Measurements from ENCODE around the gene SPDEF.

The SPDEF gene

DNA sequence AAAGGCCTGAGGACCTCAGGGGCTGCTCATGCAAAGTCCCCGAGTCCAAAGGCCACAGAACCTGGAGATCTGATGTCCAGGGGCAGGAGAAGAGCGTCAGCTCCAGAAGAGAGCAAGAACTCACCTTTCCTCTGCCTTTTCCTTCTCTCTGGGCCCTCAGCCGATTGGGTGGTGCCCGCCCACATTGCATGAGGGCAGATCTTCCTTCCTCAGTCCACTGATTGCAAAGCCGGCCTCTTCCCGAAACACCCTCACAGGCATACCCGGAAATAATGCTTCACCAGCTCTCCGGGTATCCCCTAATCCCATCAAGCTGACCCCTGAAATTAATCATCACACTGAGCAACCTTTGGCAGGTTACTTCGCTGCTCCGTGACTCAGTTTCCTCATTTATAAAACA lies 33.4 kb downstream of the SPDEF start (continued):
- TF ChIP-seq, protein P1, sequence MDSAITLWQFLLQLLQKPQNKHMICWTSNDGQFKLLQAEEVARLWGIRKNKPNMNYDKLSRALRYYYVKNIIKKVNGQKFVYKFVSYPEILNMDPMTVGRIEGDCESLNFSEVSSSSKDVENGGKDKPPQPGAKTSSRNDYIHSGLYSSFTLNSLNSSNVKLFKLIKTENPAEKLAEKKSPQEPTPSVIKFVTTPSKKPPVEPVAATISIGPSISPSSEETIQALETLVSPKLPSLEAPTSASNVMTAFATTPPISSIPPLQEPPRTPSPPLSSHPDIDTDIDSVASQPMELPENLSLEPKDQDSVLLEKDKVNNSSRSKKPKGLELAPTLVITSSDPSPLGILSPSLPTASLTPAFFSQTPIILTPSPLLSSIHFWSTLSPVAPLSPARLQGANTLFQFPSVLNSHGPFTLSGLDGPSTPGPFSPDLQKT (IDR thresholded peaks at IDR 0.05; ENCODE audit: borderline replicate concordance, low read depth, low read length), result no peak

DNA sequence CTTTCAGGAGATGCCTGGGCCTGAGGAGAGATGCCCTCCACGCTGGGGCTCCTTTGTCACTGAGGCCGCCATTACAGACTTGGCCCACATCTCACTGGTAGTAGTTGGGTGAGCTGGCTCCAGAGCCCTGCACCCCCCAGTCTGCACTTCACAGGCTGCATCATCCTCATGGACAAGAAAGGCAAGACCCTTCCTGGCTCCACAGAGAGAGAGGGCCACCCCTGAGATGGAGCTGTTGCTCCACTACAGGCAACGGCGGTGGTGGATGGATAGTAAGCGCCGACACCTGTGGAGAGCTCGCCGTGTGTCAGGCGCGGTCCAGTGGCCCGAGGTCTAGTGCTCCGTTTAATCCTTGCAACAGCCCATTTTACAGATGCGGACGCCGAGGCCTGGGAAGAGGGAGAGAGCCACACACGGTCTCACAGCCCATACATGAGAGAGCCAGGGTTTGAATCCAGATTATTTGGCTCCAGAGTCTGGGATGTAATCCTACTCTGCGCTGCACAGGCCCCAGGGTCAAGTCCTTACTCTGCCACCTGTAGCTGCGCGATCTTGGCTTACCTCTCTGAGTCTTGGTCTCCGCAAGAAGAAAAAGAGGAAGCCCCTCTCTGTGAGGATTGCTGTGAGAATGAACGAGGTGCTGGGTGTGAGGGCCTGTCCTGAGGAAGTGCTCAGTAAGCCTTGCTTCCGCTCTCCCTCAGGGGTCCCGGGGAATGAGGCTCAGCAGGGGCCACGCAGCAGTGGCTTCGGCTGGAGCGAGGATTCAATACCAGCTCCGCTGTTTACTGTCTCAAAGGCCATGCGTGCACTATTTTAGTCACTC lies 34.5 kb downstream of the SPDEF start:
- H3K9me3 ChIP-seq (ENCODE audit: control insufficient read depth, insufficient read depth, low read depth, low read length), result no peaks in the 10 kb centered on the region
- no peaks in the 10 kb centered on the region for H3K36me3 ChIP-seq (ENCODE audit: control insufficient read depth in 2 of 2, insufficient read depth in 1 of 2, low read length in 2 of 2)
- H3K4me3 ChIP-seq (ENCODE audit: low read depth, low read length), result no peak overlapping the region
- ChIA-PET POLR2A (no interaction called here), CTCF (interaction anchor here (3.2 kb wide), 1 partner anchor 87 kb away, joined by 14 read pairs; no protein-coding TSS in a partner anchor)
- no peaks in the 10 kb centered on the region for H3K4me1 ChIP-seq (ENCODE audit: control insufficient read depth, insufficient read depth, low read length)
- peak; percentile 27; the same call in 1 of the 2 replicates for TF ChIP-seq SCRT2 (tag by site-specific recombination; IDR thresholded peaks at IDR 0.05)
- TF ChIP-seq, protein P2, sequence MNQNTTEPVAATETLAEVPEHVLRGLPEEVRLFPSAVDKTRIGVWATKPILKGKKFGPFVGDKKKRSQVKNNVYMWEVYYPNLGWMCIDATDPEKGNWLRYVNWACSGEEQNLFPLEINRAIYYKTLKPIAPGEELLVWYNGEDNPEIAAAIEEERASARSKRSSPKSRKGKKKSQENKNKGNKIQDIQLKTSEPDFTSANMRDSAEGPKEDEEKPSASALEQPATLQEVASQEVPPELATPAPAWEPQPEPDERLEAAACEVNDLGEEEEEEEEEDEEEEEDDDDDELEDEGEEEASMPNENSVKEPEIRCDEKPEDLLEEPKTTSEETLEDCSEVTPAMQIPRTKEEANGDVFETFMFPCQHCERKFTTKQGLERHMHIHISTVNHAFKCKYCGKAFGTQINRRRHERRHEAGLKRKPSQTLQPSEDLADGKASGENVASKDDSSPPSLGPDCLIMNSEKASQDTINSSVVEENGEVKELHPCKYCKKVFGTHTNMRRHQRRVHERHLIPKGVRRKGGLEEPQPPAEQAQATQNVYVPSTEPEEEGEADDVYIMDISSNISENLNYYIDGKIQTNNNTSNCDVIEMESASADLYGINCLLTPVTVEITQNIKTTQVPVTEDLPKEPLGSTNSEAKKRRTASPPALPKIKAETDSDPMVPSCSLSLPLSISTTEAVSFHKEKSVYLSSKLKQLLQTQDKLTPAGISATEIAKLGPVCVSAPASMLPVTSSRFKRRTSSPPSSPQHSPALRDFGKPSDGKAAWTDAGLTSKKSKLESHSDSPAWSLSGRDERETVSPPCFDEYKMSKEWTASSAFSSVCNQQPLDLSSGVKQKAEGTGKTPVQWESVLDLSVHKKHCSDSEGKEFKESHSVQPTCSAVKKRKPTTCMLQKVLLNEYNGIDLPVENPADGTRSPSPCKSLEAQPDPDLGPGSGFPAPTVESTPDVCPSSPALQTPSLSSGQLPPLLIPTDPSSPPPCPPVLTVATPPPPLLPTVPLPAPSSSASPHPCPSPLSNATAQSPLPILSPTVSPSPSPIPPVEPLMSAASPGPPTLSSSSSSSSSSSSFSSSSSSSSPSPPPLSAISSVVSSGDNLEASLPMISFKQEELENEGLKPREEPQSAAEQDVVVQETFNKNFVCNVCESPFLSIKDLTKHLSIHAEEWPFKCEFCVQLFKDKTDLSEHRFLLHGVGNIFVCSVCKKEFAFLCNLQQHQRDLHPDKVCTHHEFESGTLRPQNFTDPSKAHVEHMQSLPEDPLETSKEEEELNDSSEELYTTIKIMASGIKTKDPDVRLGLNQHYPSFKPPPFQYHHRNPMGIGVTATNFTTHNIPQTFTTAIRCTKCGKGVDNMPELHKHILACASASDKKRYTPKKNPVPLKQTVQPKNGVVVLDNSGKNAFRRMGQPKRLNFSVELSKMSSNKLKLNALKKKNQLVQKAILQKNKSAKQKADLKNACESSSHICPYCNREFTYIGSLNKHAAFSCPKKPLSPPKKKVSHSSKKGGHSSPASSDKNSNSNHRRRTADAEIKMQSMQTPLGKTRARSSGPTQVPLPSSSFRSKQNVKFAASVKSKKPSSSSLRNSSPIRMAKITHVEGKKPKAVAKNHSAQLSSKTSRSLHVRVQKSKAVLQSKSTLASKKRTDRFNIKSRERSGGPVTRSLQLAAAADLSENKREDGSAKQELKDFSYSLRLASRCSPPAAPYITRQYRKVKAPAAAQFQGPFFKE (tag by site-specific recombination; IDR thresholded peaks at IDR 0.05; ENCODE audit: borderline replicate concordance), result no peak
- no peak for TF ChIP-seq SCRT1 (tag by site-specific recombination; IDR thresholded peaks at IDR 0.05; ENCODE audit: borderline replicate concordance)
- no peak overlapping the region for H3K27ac ChIP-seq (ENCODE audit: extremely low read depth, low read depth, low read length)

DNA sequence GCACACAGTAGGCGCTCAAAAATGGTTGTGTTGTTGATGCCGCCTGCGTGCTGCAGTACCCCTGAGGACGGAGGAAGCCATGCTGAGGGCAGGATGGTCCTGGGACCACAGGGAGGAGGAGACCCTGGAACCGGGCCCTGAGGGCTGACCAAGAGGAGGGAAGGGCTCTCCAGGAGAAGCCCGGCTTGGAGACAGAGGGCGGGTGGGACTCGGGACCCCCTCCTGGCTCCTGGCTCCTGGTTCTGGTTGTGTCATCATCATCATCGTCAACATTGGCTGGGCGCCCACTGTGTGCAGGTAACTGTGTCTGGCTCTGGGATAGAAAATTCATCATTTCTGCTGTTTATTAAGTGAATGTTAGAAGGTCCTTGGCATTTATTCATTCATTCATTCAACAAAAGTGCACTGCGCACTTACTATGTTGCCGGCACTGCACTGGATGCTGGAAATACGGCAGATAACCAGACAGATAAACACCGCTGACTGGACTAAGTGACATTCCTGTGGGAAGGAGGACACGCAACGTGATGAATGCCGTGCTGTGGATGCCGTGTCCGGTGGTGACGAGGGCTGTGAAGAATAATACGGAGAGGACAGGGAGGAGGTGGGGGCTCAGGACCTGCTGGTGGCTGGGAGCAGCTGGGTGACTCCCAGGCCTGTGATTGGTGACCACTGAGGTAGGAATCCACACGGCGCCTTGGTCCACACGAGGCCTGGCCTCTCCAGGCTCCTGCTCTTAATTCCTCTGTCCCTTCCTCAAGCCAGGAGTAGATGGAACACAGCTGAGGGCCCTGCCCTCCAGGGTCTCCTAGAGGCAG lies 35.3 kb downstream of the SPDEF start:
- Histone ChIP-seq H3K36me3 (ENCODE audit: control insufficient read depth in 2 of 2, insufficient read depth in 1 of 2, low read length in 2 of 2) (no peaks in the 10 kb centered on the region), H3K4me1 (ENCODE audit: control insufficient read depth, insufficient read depth, low read length) (no peaks in the 10 kb centered on the region), H3K27ac (ENCODE audit: extremely low read depth, low read depth, low read length) (no peak overlapping the region), H3K9me3 (ENCODE audit: control insufficient read depth, insufficient read depth, low read depth, low read length) (no peaks in the 10 kb centered on the region), H3K4me3 (ENCODE audit: low read depth, low read length) (no peak overlapping the region)
- ChIA-PET CTCF (no interaction called here), POLR2A (no interaction called here)
- TF ChIP-seq, protein P3, sequence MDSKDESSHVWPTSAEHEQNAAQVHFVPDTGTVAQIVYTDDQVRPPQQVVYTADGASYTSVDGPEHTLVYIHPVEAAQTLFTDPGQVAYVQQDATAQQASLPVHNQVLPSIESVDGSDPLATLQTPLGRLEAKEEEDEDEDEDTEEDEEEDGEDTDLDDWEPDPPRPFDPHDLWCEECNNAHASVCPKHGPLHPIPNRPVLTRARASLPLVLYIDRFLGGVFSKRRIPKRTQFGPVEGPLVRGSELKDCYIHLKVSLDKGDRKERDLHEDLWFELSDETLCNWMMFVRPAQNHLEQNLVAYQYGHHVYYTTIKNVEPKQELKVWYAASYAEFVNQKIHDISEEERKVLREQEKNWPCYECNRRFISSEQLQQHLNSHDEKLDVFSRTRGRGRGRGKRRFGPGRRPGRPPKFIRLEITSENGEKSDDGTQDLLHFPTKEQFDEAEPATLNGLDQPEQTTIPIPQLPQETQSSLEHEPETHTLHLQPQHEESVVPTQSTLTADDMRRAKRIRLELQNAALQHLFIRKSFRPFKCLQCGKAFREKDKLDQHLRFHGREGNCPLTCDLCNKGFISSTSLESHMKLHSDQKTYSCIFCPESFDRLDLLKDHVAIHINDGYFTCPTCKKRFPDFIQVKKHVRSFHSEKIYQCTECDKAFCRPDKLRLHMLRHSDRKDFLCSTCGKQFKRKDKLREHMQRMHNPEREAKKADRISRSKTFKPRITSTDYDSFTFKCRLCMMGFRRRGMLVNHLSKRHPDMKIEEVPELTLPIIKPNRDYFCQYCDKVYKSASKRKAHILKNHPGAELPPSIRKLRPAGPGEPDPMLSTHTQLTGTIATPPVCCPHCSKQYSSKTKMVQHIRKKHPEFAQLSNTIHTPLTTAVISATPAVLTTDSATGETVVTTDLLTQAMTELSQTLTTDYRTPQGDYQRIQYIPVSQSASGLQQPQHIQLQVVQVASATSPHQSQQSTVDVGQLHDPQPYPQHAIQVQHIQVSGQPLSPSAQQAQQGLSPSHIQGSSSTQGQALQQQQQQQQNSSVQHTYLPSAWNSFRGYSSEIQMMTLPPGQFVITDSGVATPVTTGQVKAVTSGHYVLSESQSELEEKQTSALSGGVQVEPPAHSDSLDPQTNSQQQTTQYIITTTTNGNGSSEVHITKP (tag by site-specific recombination; IDR thresholded peaks at IDR 0.05), result no peak
- TF ChIP-seq, protein P4, sequence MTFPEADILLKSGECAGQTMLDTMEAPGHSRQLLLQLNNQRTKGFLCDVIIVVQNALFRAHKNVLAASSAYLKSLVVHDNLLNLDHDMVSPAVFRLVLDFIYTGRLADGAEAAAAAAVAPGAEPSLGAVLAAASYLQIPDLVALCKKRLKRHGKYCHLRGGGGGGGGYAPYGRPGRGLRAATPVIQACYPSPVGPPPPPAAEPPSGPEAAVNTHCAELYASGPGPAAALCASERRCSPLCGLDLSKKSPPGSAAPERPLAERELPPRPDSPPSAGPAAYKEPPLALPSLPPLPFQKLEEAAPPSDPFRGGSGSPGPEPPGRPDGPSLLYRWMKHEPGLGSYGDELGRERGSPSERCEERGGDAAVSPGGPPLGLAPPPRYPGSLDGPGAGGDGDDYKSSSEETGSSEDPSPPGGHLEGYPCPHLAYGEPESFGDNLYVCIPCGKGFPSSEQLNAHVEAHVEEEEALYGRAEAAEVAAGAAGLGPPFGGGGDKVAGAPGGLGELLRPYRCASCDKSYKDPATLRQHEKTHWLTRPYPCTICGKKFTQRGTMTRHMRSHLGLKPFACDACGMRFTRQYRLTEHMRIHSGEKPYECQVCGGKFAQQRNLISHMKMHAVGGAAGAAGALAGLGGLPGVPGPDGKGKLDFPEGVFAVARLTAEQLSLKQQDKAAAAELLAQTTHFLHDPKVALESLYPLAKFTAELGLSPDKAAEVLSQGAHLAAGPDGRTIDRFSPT (tag by site-specific recombination; IDR thresholded peaks at IDR 0.05), result no peak
- TF ChIP-seq ZNF138 (tag by site-specific recombination; IDR thresholded peaks at IDR 0.05; ENCODE audit: borderline replicate concordance) (no peak), SP2 (tag by site-specific recombination; IDR thresholded peaks at IDR 0.05) (no peak), GLIS1 (tag by site-specific recombination; IDR thresholded peaks at IDR 0.05) (no peak)
- TF ChIP-seq, protein P2 (tag by site-specific recombination; IDR thresholded peaks at IDR 0.05; ENCODE audit: borderline replicate concordance), result no peak

Measured in HEK293 (cell line).